GM10266 (cell line): ENCODE measurements around the gene NOP53.
A peak's percentile ranks its signal among the peaks of the same experiment; 100 is the strongest.
"Not testable (repeated sequence)": the region's sequence is repeated elsewhere in the genome, so short reads cannot be mapped to it uniquely, and the experiment has no call there.

Experiments used
- DNase-seq: peaks from one replicate; pipeline ENCODE4 v3.0.0; 2012; ENCODE audit errors: extremely low spot score
- TF ChIP-seq, protein P1 (sequence below): IDR thresholded peaks from 2 replicates; pipeline ENCODE4 v1.5.1; 2012; ENCODE audit warnings: mild to moderate bottlenecking, low read depth; ENCODE audit not compliant: control insufficient read depth, insufficient read depth; ENCODE audit errors: missing control alignments

Gene NOP53

DNA sequence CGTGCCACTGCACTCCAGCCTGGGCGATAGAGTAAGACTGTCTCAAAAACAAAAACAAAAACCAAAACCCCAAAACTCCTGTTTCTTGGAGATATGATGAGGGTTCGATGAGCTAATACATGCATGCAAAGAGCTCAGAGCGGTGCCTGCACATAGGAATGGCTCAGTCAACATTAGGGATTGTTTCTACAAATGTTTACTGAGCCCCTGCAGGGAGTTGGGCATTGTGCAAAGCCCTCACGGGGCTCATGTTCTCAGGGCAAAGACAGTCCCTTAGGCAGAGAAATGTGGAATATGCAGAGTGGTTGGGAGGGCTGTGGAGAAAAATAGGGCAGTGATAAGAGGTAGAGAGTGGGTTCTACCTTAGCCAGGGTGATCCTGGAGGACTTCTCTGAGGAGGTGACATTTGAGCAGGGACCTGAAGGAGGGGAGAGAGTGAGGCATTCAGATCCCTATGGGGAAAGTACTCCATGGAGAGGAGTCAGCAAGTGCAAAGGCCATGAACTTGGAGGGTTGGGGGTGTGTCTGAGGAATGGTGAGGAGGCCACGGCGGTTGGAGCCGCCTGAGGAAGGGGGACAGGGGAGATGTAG, 33.6 kb upstream of the NOP53 start:
- TF ChIP-seq, protein P1, sequence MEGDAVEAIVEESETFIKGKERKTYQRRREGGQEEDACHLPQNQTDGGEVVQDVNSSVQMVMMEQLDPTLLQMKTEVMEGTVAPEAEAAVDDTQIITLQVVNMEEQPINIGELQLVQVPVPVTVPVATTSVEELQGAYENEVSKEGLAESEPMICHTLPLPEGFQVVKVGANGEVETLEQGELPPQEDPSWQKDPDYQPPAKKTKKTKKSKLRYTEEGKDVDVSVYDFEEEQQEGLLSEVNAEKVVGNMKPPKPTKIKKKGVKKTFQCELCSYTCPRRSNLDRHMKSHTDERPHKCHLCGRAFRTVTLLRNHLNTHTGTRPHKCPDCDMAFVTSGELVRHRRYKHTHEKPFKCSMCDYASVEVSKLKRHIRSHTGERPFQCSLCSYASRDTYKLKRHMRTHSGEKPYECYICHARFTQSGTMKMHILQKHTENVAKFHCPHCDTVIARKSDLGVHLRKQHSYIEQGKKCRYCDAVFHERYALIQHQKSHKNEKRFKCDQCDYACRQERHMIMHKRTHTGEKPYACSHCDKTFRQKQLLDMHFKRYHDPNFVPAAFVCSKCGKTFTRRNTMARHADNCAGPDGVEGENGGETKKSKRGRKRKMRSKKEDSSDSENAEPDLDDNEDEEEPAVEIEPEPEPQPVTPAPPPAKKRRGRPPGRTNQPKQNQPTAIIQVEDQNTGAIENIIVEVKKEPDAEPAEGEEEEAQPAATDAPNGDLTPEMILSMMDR = no peak
- no peak for DNase-seq

DNA sequence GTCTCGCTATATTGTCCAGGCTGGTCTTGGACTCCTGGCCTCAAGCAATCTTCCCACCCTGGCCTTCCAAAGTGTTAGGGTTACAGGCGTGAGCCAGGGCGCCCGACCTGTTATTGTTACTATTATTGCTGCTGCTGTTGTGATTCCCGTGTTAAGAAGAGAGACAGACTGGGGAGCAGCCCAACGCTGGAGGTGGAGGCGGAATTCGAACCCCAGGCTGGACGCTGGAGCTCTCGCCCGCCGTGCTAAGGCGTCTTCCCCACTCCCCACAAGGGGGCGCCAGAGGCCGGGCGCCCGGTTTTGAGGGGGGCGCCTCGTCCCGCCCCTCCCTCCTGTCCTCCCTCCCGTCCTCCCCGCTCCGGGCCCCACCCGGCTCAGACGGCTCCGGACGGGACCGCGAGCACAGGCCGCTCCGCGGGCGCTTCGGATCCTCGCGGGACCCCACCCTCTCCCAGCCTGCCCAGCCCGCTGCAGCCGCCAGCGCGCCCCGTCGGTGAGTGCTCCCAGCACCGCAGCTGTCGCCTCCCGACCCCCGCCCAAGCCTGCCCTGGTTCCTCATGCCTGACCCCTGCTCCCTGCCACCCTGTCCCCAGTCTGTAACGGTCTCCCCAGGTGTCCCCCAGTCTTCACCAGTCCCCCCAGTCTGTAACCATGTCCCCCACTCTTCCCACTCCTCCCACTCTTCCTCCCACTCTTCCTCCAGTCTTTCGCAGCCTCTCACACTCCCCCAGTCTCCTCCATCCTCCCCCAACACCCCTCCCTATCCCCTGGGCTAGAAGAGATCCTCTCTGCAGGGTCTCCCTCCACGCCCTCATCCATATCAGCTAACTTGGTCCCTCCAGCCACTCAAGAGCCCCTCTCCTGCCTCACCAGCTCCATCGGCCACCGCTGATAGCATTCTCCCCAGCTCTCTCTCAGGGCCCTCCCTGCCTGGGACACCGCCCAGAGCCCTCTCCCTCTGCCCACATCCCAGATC, 32.0 kb upstream of the NOP53 start, which contains the start of gene EHD2:
Gene EHD2, plus strand, starts transcription at position 377 of the 976 bp plus-strand sequence. CDS start 3,191 bp downstream, outside the sequence.
- TF ChIP-seq, protein P1 = peak; percentile 67
- peak; percentile 78 for DNase-seq

DNA sequence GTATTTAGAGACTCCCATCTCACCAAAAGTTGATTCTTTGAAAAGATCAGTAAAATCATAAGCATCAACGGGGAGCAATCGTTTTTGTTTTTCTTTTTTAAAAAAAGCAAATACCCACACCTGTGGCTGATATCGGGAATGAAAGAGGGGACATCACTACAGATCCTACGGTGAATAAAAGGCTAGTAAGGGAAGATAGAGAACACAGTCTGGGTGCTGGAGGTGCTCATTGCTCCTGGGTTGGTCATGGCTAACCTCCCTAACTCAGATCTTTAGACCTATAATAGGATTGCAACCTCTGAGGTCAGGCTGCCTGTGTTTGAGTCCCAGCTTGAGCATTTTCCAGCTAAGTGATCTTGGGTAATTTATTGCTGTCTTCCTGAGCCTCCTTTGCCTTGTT, 31.0 kb upstream of the NOP53 start:
- DNase-seq = no peak
- TF ChIP-seq, protein P1 = no peak

DNA sequence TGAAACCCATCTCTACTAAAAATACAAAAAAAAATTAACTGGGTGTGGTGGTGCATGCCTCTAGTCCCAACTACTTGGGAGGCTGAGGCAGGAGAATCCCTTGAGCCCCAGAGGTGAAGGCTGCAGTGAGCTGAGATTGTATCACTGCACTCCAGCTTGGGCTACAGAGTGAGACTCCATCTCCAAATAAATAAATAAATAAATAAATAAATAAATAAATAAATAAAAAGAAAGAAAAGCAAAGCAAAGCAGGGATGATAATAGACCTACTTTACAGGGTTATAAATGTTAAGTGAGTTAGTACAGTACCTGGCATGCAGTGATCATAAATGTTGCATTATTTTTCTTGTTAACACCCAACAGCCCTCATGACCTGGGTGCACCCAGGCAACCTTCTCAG, 30.5 kb upstream of the NOP53 start:
- not testable (repeated sequence) for DNase-seq

DNA sequence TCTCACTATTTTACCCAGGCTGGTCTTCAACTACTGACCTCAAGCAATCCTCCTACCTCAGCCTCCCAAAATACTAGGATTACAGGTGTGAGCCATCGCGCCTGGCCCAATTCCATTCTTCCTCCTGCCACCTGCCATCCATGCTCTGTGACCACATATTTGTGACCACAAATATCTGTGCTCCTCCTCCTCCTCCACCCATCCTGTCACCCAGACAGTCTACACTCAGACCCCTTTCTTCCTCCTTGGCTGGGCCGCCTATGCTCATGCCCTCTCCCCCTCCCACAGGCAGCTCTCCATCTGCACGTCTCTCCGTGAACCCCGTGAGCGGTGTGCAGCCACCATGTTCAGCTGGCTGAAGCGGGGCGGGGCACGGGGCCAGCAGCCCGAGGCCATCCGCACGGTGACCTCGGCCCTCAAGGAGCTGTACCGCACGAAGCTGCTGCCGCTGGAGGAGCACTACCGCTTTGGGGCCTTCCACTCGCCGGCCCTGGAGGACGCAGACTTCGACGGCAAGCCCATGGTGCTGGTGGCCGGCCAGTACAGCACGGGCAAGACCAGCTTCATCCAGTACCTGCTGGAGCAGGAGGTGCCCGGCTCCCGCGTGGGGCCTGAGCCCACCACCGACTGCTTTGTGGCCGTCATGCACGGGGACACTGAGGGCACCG, 28.9 kb upstream of the NOP53 start:
- TF ChIP-seq, protein P1 = no peak
- DNase-seq = no peak

DNA sequence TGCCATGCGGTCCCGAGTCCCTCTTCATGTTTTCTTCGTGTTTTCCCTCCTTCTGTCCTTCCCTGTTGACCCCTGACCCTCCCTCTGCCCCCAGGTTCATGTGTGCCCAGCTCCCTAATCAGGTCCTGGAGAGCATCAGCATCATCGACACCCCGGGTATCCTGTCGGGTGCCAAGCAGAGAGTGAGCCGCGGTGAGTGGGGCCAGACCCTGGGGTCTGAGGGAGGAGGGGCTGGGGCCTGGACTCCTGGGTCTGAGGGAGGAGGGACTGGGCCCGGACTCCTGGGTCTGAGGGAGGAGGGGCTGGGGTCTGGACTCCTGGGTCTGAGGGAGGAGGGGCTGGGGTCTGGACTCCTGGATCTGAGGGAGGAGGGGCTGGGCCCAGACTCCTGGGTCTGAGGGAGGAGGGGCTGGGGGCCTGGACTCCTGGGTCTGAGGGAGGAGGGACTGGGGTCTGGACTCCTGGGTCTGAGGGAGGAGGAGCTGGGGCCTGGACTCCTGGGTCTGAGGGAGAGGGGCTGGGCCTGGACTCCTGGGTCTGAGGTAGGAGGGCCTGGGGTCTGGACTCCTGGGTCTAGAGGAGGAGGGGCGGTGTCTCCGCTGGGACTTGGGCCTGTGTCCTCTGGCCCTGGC, 26.8 kb upstream of the NOP53 start:
- not testable (repeated sequence) for DNase-seq

DNA sequence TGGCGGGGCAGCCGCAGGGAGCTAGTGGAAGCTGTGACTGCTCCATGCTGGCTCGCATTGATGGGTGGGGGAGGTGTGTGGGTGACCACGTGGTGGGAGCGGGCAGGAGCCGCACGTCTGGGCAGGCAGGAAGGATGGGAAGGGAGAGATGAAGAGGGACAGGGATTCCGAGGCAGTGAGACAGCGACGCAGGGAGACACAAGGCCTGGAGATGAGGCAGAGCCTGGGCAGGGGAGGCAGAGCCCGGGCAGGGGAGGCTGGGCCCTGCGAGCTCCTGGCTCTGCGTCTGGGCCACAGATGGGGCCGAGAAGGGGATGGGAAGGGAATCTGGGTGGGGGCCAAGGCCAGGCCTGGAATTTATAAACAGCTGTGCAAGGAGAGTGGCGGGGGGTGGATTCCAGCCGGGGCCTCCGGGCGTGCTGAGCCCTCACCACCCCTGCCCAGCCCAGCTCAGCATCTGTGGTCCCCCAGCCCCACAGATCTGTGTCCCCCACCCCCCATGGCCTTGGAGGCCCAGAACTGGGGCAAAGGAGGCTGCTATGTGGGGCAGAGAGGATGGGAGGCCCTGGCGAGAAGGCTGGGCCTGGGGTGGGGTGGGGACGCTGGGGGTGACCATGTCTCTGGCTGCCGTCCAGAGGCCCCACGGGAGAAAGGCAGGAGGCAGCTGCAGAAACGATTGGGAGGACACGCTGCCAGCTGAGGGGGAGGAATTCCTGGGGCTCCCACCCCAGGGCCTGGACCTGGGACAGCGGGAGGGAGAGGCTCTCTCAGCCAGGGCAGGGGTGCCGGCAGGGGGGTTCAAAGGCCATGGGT, 26.1 kb upstream of the NOP53 start:
- no peak for DNase-seq
- TF ChIP-seq, protein P1 = no peak
